Astrocyte (in vitro differentiated cells and primary cell): ENCODE results near the gene CCDC12. TPM values are rescaled to one million over a fixed set of nuclear protein-coding genes. Genes with fewer than 3 reads are reported as not detected.
A peak's percentile ranks its signal among the peaks of the same experiment; 100 is the strongest.

Experiments used
- DNase-seq: peaks from one replicate; pipeline ENCODE4 v3.0.0-alpha.2; 2010; ENCODE audit warnings: low read depth
- FAIRE-seq: peaks from 2 replicates; lab custom pipeline; 2011; peaks lifted over from hg19 to GRCh38; lab: Jason Lieb, UNC
- H2AFZ ChIP-seq: 2 replicates; pipeline ENCODE4 v1.6.0; 2012; ENCODE audit warnings: low read depth, low read length, inconsistent platforms
- H3K27ac ChIP-seq: 2 replicates; pipeline ENCODE4 v1.5.1; 2011; ENCODE audit warnings: low read depth, low read length, inconsistent platforms
- H3K27me3 ChIP-seq: 2 replicates; pipeline ENCODE4 v1.6.0; 2011; ENCODE audit warnings: low read length, inconsistent platforms; ENCODE audit not compliant: insufficient read depth
- H3K36me3 ChIP-seq: 2 replicates; pipeline ENCODE4 v1.5.1; 2011; ENCODE audit warnings: low read length, inconsistent platforms; ENCODE audit not compliant: insufficient read depth
- H3K4me1 ChIP-seq: 2 replicates; pipeline ENCODE4 v1.5.1; 2011; ENCODE audit warnings: low read length, inconsistent platforms; ENCODE audit not compliant: insufficient read depth
- H3K4me2 ChIP-seq: 2 replicates; pipeline ENCODE4 v1.6.0; 2012; ENCODE audit warnings: low read length, inconsistent platforms
- H3K4me3 ChIP-seq: 2 replicates; pipeline ENCODE4 v1.5.1; 2011; ENCODE audit warnings: low read depth, mild to moderate bottlenecking, low read length, inconsistent platforms; ENCODE audit not compliant: insufficient read depth
- H3K79me2 ChIP-seq: 2 replicates; pipeline ENCODE4 v1.6.0; 2012; ENCODE audit warnings: mild to moderate bottlenecking, low read length, inconsistent platforms; ENCODE audit not compliant: insufficient read depth
- H3K9ac ChIP-seq: 2 replicates; pipeline ENCODE4 v1.6.0; 2012; ENCODE audit warnings: mild to moderate bottlenecking, low read length, inconsistent platforms
- H3K9me3 ChIP-seq: 2 replicates; pipeline ENCODE4 v1.5.1; 2012; ENCODE audit warnings: low read depth, mild to moderate bottlenecking, low read length, inconsistent platforms; ENCODE audit not compliant: insufficient read depth
- H4K20me1 ChIP-seq: 2 replicates; pipeline ENCODE4 v1.6.0; 2012; ENCODE audit warnings: low read length, inconsistent platforms; ENCODE audit not compliant: insufficient read depth
- H3K27ac Mint-ChIP-seq: one replicate; pipeline ENCODE4 v1.8.0; 2021; ENCODE audit warnings: mild to moderate bottlenecking, mixed read lengths; ENCODE audit not compliant: unreplicated experiment
- H3K27me3 Mint-ChIP-seq: one replicate; pipeline ENCODE4 v1.8.0; 2021; ENCODE audit warnings: low read depth, mixed read lengths; ENCODE audit not compliant: unreplicated experiment
- H3K36me3 Mint-ChIP-seq: one replicate; pipeline ENCODE4 v1.8.0; 2021; ENCODE audit warnings: low read depth, mixed read lengths; ENCODE audit not compliant: unreplicated experiment
- H3K4me1 Mint-ChIP-seq: one replicate; pipeline ENCODE4 v1.8.0; 2021; ENCODE audit warnings: low read depth, mixed read lengths; ENCODE audit not compliant: unreplicated experiment
- H3K4me3 Mint-ChIP-seq: one replicate; pipeline ENCODE4 v1.8.0; 2021; ENCODE audit warnings: mild to moderate bottlenecking, moderate library complexity, mixed read lengths; ENCODE audit not compliant: unreplicated experiment
- H3K9me3 Mint-ChIP-seq: one replicate; pipeline ENCODE4 v1.8.0; 2021; ENCODE audit warnings: mild to moderate bottlenecking, mixed read lengths; ENCODE audit not compliant: unreplicated experiment
- CTCF ChIP-seq: IDR thresholded peaks from 2 replicates; pipeline ENCODE4 v1.5.1; 2011; ENCODE audit warnings: low read depth, mild to moderate bottlenecking, inconsistent platforms, low read length, moderate library complexity; ENCODE audit not compliant: insufficient read depth
- EZH2 ChIP-seq: IDR thresholded peaks from 2 replicates; pipeline ENCODE4 v1.6.1; 2012; ENCODE audit warnings: mild to moderate bottlenecking, low read length, inconsistent platforms; ENCODE audit not compliant: insufficient read depth
- total RNA-seq: library from RNA; stranded (reverse); gene quantifications from 2 replicates; pipeline ENCODE4 v1.2.1, GENCODE V29; 2021

CCDC12 gene
- total RNA-seq, 1 donor from 2014 or later, result 29.0 TPM

GRCh38 chr3:46930166-46930944 is 46.2 kb downstream of the CCDC12 start:
- no peak overlapping the region for H3K27ac ChIP-seq
- H3K9me3 ChIP-seq, result no peaks in the 10 kb centered on the region
- peaks cover 42% of the 10 kb centered on the region for H3K4me1 ChIP-seq
- no peaks in the 10 kb centered on the region for H3K27me3 Mint-ChIP-seq
- H2AFZ ChIP-seq, result no peak overlapping the region
- H4K20me1 ChIP-seq, result peaks cover 90% of the 10 kb centered on the region
- H3K36me3 Mint-ChIP-seq, result peaks cover 17% of the 10 kb centered on the region
- no peaks in the 10 kb centered on the region for H3K27me3 ChIP-seq
- FAIRE-seq (no peak), DNase-seq (no peak)
- H3K4me3 ChIP-seq, result no peak overlapping the region
- H3K4me2 ChIP-seq, result no peak overlapping the region
- peaks cover 25% of the 10 kb centered on the region for H3K4me1 Mint-ChIP-seq
- H3K9ac ChIP-seq, result no peak overlapping the region
- H3K9me3 Mint-ChIP-seq, result peaks cover 4% of the 10 kb centered on the region
- peaks cover 95% of the 10 kb centered on the region for H3K79me2 ChIP-seq
- no peak for TF ChIP-seq EZH2
- TF ChIP-seq CTCF, result no peak
- H3K36me3 ChIP-seq, result peaks cover 3% of the 10 kb centered on the region
- no peak overlapping the region for H3K4me3 Mint-ChIP-seq
- no peak overlapping the region for H3K27ac Mint-ChIP-seq

GRCh38 chr3:46929324-46929723 is 47.2 kb downstream of the CCDC12 start:
- Histone ChIP-seq H2AFZ (no peak overlapping the region), H3K4me3 (no peak overlapping the region), H3K4me1 (peaks cover 32% of the 10 kb centered on the region), H3K36me3 (peaks cover 6% of the 10 kb centered on the region), H4K20me1 (peaks cover 85% of the 10 kb centered on the region), H3K27ac (no peak overlapping the region), H3K27me3 (no peaks in the 10 kb centered on the region), H3K9me3 (no peaks in the 10 kb centered on the region), H3K79me2 (peaks cover 92% of the 10 kb centered on the region), H3K9ac (no peak overlapping the region), H3K4me2 (no peak overlapping the region)
- DNase-seq (no peak), FAIRE-seq (no peak)
- H3K9me3 Mint-ChIP-seq, result peaks cover 4% of the 10 kb centered on the region
- TF ChIP-seq CTCF (no peak), EZH2 (no peak)
- H3K4me3 Mint-ChIP-seq, result no peak overlapping the region
- no peaks in the 10 kb centered on the region for H3K27me3 Mint-ChIP-seq
- H3K4me1 Mint-ChIP-seq, result peaks cover 15% of the 10 kb centered on the region
- H3K27ac Mint-ChIP-seq, result no peak overlapping the region
- H3K36me3 Mint-ChIP-seq, result peaks cover 17% of the 10 kb centered on the region

DNA sequence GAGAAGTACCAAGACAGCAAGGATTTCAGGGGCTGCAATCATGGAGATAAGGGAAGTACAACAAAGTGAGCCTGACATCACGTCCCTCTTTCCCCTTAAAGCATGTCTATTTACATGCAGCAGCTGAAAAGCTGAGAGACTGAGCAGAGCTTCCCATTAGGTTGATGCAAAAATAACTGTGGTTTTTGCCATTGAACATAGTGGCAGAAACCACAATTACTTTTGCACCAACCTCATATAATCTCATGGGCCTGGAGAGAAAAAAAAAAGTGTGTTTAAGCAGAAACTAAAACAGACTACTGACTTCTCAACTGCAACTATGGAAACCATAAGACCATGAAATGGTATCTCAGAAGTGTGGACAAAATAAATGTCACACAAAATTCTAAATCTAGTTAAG is 48.3 kb downstream of the CCDC12 start:
- Histone ChIP-seq H4K20me1 (peaks cover 89% of the 10 kb centered on the region), H3K9ac (no peak overlapping the region), H3K27ac (no peak overlapping the region), H3K4me2 (no peak overlapping the region), H3K9me3 (no peaks in the 10 kb centered on the region), H3K27me3 (no peaks in the 10 kb centered on the region), H3K4me3 (no peak overlapping the region), H3K79me2 (peaks cover 83% of the 10 kb centered on the region), H2AFZ (no peak overlapping the region), H3K4me1 (peaks cover 28% of the 10 kb centered on the region), H3K36me3 (peaks cover 7% of the 10 kb centered on the region)
- Mint-ChIP-seq H3K4me1 (peaks cover 13% of the 10 kb centered on the region), H3K27ac (peak overlapping the region; percentile 26), H3K27me3 (no peaks in the 10 kb centered on the region), H3K36me3 (peaks cover 18% of the 10 kb centered on the region), H3K9me3 (peaks cover 4% of the 10 kb centered on the region), H3K4me3 (no peak overlapping the region)
- no peak for DNase-seq
- TF ChIP-seq CTCF (no peak), EZH2 (no peak)
- no peak for FAIRE-seq
